Amniotic stem cell (primary cell): ENCODE data around the gene AVP.

ENCODE experiments used
- DNase-seq: peaks from one replicate; lab custom pipeline; 2025; lab: John Stamatoyannopoulos, UW

AVP gene

DNA sequence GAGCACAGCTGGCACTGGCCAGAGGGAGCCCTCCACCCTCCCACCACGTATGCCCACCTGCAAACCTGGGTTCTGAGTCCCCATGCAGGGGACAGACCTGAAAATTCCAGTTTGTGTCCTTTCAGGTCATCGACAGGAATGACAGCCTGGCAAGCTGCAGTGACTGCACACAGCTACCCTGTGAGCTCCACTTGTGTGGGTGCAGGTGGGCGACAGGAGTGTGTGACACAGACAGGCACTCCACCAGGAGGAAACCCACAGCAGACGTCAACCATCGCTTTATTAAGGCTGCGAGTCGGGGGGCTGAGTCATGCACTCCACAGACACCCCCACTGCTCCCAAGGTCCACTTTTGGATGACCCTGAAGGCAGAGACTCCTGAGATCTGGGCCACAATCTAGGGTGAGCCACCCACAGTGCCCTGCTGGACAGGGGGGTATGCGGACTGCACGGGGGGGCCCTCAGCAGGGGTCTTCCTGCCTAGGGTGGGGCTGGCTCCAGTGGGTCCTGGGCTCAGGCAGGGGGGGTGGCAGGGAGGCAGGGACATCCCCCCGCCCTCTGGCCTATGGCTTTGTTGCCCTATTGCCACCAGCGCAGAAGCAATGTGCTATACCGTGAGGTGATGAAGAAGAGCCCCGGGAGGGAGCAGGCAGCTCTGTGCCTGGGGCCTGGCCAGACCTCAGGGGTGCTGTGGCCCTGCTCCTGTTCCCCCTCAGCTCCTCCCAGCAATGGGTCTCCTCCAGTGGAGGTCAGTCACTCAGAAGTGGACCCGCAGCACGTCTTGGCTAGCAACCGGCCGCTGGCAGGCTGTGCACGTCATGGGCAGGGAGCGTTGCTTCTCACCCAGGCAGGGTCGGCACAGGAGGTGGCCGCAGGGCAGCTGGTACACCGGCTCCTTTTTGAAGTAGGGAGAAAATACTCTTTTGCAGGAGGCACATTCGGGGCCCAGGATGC, 25.1 kb upstream of the AVP start:
- DNase-seq = no peak

DNA sequence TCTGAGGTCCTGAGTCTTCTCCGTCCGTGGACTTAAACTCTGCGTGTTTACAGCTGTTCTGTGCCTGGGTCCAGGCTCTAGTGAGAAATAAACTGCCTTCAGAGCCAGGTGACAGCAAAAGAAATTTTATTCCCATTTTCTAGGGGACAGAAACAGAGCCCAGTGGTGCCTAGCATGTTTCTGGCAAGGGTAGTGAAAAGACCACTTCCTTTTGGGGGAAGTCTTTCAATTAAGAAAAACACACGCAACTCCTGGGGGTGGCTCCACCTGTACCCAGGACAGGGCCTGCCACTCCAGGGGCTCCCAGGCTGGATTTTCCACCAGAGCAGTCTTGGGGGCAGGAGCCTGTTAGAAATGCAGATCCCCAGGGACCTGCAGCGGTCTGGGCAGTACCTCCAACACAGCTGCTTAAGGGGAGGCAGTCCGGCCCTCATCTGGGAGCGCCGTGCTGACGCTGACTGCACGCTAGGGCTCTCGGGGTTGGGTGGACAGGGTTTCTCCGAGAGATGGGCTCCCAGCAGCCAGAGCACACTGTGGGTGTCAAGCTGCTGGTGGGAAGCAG, 23.0 kb upstream of the AVP start:
- DNase-seq = no peak

DNA sequence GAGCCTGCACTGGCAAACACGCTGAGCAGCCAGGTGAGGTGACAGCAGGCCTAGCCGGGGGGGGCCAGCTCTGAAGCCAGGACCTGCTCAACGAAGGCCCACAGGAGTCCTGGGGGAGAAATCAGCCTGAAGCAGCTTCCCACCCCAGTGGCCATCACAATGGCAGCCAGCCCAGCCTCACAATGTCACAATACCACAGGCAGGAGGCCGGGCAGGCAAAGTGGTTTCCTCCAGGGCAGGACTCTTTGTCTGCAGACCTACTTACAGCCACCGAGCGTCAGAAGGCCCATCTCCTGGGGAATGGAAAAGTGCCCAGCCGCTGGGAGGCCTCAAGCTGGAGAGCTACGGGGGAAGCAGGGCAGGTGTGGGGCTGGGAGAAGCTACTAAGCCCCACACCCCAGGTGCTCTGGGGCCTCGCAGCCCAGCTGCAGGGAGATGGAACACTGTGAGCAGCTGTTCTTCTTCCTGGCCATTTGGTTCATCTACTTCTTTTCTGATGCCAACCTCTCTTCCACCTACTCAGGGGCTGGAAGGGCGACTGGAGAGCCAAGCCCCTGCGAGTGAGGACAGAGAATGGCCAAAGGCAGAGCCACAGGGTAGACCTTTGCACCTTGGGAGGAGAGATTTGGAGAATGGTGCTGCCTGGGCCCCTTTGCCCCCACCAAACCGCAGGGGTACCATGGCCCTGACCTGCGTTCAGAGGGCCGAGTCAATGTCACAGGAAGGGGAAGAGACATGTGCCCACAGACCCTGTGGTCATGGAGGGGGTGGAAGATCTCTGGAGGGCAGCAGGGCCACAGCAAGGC, 22.3 kb upstream of the AVP start:
- DNase-seq = no peak

DNA sequence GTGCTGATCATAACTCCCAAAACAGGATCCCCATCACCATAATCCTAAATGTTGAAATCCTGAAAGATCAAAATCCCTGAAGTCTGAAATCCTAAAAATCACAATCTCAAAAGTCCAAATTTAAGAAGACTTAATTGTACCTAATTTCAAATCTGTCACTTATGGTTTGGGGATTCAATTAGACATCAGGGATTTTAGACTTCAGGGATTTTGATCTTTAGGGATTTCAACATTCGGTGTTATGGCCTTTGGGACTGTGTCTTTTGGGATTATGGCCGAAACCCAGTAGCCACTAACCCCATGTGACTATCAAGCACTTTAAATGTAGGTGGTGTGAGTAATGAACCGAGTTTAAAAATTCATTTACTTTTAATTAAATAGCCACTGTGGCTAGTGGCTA, 21.7 kb upstream of the AVP start:
- DNase-seq = no peak

- DNase-seq = no peak
These were observed 21.0 kb upstream of the AVP start for GRCh38 chr20:3105256-3106137.

GRCh38 chr20:3103369-3104032, 19.0 kb upstream of the AVP start:
- no peak for DNase-seq

GRCh38 chr20:3102575-3103368, 18.2 kb upstream of the AVP start:
- DNase-seq = no peak

- DNase-seq = no peak
These were observed 17.4 kb upstream of the AVP start for GRCh38 chr20:3101737-3102574.

DNA sequence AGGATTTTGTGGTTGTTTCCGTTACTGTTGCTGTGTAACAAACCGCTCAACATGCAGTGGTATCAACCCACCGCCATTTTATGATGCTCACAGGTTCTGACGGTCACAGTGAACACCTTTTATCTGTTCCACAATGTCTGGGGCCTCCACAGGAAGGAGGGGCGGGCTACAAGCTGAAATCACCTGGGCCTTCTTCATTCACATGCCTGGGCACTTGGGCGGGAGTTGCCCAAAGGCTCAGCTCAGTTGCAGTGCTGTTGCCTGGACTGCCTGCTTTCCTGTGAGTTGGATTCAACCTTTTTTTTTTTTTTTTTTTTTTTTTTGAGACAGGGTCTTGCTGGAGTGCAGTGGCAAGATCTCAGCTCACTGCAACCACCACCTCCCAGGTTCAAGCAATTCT, 16.7 kb upstream of the AVP start:
- no peak for DNase-seq

GRCh38 chr20:3100480-3100879, 16.0 kb upstream of the AVP start:
- DNase-seq = no peak

DNA sequence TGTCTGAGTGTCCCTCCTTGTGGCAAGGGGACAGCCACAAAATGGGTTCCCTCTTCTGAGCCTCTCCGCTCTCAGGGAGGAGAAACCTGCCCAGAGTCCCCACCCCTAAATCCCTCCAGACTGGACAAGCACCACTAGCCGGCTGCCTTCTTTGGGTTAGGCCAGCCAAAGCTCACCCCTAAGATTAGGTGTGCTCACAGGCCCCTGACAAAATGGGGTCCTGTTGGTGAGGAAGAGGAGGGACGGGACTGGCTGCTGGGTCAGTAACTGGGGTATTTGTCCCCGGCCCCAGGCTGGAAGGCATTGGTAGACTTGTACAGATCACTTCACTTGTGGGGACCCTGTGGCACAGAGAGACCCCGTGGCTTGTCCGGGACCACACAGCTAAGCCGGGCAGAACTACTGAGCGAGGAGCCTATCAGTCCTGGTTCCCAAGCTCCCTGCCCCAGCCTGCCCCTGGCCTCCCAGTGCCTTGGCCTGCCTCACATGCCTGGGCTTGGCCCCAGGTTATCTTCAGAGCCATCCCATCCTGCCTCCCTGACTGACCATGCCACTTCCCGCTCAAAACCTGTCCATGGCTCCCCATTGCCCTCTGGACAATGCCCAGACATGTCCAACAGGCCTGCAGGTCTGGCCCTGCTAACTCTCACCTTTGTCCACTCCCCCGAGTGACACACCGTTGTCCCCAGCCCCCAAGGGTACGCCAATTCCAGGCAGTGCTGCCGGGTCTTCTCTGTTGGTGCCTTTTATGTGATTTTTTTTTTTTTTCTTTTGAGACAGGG, 10.5 kb upstream of the AVP start:
- DNase-seq = no peak

- no peak for DNase-seq
These were observed 9.4 kb upstream of the AVP start for GRCh38 chr20:3093861-3094361.

GRCh38 chr20:3092611-3093379, 8.3 kb upstream of the AVP start:
- no peak for DNase-seq

GRCh38 chr20:3090565-3090964, 6.0 kb upstream of the AVP start:
- DNase-seq = no peak

- DNase-seq = no peak
These were observed 3.5 kb upstream of the AVP start for GRCh38 chr20:3088031-3088430.

DNA sequence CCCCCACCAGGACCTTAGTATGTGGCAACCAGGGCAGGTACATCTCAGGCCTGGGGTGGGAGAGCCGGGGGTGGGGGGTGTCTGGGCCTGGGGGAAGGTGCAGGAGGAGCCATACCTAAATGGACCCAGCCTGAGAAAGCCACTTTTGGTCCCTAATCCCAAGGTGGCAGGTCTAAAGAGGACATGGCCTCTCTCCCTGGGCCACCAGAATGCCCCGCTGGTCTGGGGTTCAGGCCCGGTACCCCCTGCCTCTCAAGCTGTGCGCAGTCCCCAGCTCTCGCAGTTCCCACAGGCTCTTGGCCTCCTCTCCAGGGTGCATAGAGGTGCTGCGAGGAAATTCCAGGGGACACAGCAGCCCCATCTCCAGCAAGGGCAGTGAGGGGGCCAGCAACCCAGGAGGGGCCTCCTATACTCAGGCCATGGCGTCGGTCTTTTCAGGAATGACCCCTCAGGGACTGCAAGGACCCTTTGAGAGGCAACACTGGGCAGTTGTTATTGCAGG, 1.1 kb upstream of the AVP start:
- no peak for DNase-seq

GRCh38 chr20:3084986-3085360, 449 bp upstream of the AVP start:
- DNase-seq = no peak
